Suppressor macrophage treated with lipopolysaccharide for 1 hour (primary cell): Measurements from ENCODE around the gene TMTC4.
A peak's percentile ranks its signal among the peaks of the same experiment; 100 is the strongest.
"Not testable (repeated sequence)": the region's sequence is repeated elsewhere in the genome, so short reads cannot be mapped to it uniquely, and the experiment has no call there.

Experiments
- DNase-seq, 3 donors: peaks; one replicate each; pipeline ENCODE4 v3.0.0-alpha.2; 2020 to 2022

Gene TMTC4

DNA sequence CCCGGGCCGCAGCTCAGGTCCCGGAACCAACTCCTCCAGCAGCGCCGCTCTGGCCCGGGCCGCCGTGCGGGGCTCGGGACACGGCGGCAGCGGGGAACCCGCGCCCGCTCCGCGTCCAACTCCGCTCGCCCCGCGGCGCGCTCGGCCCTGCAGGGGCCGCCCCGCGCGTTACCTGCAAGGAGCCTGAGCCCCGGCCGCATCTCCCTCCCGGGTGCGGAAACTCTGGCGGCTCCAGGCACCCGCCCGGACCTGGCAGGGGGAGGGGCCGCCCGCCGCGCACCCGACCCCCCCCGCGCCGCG, at the start of gene TMTC4:
TSS of gene TMTC4 (minus strand) at position 224 of the 300 bp plus-strand sequence. CDS start 4,433 bp downstream, outside the sequence.
- peak in 2 of 3 donors; percentile 19 to 37 for DNase-seq

DNA sequence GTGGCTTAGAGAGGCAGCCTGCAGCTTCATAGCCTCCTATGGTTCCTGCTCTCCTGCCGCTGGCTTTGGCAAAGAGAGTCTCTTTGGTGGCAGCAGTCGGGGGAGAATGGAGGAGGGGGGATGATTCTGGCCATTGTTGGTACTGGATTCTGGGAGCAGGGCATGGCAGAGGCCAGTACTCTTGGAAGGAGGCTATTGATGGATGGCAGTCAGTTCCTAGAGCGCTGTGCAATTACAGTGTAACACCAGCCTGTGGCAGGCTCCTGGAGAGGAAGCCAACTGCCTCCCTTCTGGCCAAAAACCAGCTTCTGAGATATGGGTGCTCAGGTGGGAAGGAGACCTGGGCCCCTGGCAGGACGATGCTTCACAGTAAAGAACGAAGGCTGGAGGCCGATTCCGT, 47.9 kb upstream of the TMTC4 start:
- no peak for DNase-seq

DNA sequence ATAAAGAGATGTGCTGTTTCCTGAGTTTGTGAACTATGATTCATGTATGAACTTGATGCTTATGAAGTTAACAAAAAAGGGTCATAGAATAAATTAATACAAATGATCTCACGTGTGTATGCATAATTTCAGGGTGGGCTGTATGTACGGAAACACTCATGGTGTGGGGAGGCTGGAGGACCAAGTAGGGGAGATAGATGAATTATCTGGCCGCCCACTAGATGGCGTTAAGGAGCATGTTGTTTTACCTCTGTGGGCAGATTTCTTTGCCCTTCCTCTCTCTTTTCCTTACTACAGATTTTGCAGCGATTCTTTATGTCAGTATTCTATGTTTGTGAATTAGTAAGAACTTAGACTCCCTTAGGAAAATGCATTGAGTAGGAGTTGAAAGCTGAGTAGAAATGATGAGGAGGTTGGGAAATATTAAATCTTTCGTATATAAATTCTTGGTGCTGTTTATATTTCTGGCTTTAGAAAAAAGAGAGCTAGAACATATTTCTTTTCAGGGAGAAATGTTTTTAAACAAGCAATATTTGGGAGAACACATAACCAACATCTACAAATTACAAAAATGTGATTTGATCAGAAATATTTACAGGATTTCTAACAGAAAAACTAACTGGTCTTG, 47.4 kb upstream of the TMTC4 start:
- DNase-seq, result peak; percentile 56 to 77 (median 63)

DNA sequence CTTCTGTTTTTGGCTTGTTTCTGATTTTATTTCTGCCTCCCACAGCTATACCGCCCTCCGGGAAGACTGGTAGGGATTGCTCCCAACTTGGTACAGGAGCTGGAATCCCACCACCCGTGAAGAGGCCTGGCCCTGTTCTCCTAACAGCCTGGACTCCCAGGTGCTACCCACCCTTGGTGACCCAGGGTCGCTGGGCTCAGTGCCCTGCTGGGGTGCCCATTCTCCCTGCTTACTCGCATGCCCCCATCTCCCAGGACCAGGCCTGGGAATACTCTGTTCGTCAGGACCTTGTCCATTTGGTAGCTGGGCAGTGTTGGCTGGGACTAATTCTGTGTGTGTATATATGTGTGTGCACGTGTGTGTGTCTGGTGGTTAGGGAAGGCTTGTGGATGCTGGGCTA, 41.0 kb upstream of the TMTC4 start:
- no peak for DNase-seq

GRCh38 chr13:100714478-100714877, 39.9 kb upstream of the TMTC4 start:
- DNase-seq, result no peak

- DNase-seq, result no peak
Observed at GRCh38 chr13:100710176-100710575, 35.6 kb upstream of the TMTC4 start.

- DNase-seq, result no peak
Observed at GRCh38 chr13:100707818-100708740, 33.5 kb upstream of the TMTC4 start.

DNA sequence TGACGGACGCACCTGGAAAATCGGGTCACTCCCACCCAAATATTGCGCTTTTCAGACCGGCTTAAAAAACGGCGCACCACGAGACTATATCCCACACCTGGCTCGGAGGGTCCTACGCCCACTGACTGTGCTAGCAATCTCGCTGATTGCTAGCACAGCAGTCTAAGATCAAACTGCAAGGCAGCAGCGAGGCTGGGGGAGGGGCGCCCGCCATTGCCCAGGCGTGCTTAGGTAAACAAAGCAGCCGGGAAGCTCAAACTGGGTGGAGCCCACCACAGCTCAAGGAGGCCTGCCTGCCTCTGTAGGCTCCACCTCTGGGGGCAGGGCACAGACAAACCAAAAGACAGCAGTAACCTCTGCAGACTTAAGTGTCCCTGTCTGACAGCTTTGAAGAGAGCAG, 23.7 kb upstream of the TMTC4 start:
- not testable (repeated sequence) for DNase-seq

- no peak for DNase-seq
Observed at GRCh38 chr13:100695509-100695773, 20.8 kb upstream of the TMTC4 start.

- DNase-seq, result peak in 1 of 3 donors; percentile 1
Observed at GRCh38 chr13:100694722-100695508, 20.3 kb upstream of the TMTC4 start.

DNA sequence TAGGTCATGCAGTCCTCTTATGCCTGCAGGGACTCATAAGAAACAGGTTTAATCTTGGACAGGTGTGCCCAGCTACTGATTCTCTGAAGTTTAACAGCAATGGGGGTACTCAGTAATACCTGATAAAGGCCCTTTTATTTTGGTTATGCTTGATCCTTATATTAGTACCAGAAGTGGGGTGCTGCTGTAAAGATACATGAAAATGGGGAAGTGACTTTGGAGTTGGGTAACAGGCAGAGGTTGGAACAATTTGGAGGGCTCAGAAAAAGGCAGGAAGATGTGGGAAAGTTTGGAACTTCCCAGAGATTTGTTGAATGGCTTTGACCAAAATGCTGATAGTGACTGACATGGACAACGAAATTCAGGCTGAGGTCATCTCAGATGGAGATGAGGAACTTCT, 14.6 kb upstream of the TMTC4 start:
- DNase-seq, result no peak

GRCh38 chr13:100680131-100680530, 5.5 kb upstream of the TMTC4 start:
- DNase-seq, result no peak

DNA sequence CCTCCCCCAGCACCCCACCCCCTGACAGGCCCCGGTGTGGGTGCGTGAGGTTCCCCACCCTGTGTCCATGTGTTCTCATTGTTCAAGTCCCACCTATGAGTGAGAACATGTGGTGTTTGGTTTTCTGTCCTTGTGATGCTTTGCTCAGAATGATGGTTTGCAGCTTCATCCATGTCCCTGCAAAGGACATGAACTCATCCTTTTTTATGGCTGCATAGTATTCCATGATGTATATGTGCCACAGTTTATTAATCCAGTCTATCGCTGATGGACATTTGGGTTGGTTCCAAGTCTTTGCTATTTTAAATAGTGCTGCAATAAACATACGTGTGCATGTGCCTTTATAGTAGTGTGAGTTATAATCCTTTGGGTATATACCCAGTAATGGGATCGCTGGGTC, 2.5 kb upstream of the TMTC4 start:
- DNase-seq, result not testable (repeated sequence)

GRCh38 chr13:100675661-100676129, 1.1 kb upstream of the TMTC4 start:
- peak in 1 of 3 donors; percentile 2 for DNase-seq

- DNase-seq, result peak; percentile 98 to 99 (median 99)
Observed at GRCh38 chr13:100674872-100675660, 471 bp upstream of the TMTC4 start.

DNA sequence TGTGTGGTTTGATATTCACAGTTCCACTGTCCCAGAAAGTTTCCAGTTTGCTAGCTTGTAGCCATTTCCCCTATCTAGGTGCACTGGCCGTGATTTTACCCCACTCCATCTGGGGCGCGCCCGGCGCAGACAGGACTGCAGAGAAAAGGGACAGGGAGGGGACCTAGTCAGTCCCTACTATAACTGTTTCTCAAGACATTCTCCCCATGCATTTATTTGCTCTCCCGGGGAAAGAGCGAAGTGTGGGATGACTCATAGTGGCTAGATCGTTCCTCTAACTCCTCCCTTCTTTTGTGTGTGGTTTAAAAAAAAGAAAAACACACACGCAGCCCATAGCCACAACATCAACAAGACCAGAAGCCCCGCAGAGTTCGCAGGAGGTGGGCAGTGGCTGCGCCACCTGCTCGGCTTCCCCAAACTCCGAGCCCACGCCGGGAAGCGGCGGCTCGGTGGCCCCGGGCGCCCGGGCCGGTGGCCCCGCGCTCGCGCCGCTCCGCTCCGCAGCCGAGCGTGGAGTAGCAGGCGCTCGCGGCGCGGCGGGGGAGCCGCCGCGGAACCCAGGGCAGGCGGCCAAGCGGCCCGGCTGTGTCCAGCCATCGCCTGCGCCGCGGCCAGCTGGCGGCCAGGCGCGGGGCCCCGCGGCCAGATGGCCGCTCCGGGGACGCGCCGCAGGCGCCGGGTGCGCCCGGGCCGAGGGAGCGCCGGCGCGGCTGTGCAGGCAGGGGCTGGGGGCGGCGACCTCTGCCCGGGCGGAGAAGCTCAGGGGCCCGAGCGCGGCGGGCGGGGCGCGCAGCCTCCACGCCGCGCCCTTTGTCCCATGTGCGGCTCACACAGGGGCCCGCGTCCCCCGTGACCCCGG, 653 bp downstream of the TMTC4 start:
- DNase-seq, result peak; percentile 74 to 83 (median 82)

- DNase-seq, result peak in 1 of 3 donors; percentile 3
Observed at GRCh38 chr13:100673376-100673712, 1.3 kb downstream of the TMTC4 start.

DNA sequence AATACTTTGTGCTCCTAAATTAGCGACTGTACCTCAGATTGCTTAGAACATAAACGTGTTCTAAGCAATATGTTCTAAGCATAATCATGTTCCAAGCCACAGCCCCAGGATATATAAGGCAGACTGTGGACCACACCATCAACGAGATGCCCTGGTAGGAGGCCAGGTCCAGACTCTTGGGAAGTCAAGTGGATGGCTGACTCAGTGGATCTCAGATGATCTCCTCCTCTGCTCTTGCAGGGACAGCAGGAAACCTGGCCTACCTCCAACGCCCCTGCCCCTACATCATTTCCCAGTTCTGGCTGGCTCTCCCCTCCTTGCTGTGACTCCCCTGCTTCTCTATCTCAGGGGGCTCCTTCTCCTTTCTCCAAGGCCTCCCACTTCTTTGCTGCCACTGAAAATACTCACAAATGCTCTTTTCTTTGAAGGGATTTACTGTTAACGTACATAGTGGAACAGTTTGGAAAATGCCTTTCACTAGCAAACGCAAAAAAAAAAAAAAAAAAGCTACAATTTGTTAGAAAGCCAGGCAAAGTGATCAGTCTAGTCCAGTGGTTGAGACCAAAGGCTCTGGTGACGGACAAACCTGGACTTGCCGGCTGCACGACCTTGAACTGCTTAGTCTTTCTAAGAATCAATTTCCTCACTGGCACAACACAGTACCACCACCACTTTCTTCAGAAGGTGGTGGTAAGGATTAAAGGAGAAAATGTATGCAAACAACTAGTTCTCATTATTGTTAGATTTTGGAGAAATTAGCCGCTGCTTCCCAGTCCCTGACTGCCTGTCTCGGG, 3.0 kb downstream of the TMTC4 start:
- DNase-seq, result no peak

- no peak for DNase-seq
Observed at GRCh38 chr13:100668408-100668807, 6.2 kb downstream of the TMTC4 start.

GRCh38 chr13:100667894-100668293, 6.7 kb downstream of the TMTC4 start:
- DNase-seq, result no peak

- DNase-seq, result no peak
Observed at GRCh38 chr13:100666124-100666523, 8.5 kb downstream of the TMTC4 start.
